ES-I3 (cell line): Measurements from ENCODE around the gene DNAH6.

Experiments used
- H3K36me3 ChIP-seq: 2 replicates; pipeline ENCODE4 v1.6.1; 2013; ENCODE audit warnings: mild to moderate bottlenecking, low read length, control low read depth, moderate library complexity; ENCODE audit not compliant: insufficient read depth
- H3K4me1 ChIP-seq: 2 replicates; pipeline ENCODE4 v1.6.1; 2013; ENCODE audit warnings: mild to moderate bottlenecking, control low read depth, low read length; ENCODE audit not compliant: insufficient read depth
- H3K9ac ChIP-seq: 2 replicates; pipeline ENCODE4 v1.6.1; 2013; ENCODE audit warnings: low read depth, mild to moderate bottlenecking, low read length, moderate library complexity
- H3K9me3 ChIP-seq: 2 replicates; pipeline ENCODE4 v1.6.1; 2013; ENCODE audit warnings: mild to moderate bottlenecking, low read length, moderate library complexity; ENCODE audit not compliant: control insufficient read depth, insufficient read depth

Gene DNAH6

DNA sequence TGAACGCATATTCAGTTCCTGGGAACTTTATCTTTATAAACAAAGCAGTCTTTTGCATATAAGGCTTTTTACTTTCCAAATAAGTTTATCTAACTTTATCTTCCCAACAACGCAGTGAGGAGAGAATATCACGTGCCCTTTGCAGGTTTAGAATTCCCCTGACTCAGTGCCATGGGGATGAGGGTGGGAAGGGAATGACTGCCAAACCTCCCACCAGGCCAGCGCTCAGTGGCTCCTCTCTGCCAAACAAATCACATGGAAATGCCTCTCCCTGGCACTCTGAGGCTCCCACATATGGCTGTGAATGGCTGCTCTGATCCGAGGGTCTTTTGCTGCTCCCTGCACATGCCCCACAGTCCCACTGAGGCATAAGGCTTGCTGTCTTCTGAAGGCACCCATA lies 158.3 kb downstream of the DNAH6 start:
- H3K36me3 ChIP-seq, result no peaks in the 10 kb centered on the region
- H3K4me1 ChIP-seq, result no peaks in the 10 kb centered on the region
- no peaks in the 10 kb centered on the region for H3K9me3 ChIP-seq
- no peak overlapping the region for H3K9ac ChIP-seq

DNA sequence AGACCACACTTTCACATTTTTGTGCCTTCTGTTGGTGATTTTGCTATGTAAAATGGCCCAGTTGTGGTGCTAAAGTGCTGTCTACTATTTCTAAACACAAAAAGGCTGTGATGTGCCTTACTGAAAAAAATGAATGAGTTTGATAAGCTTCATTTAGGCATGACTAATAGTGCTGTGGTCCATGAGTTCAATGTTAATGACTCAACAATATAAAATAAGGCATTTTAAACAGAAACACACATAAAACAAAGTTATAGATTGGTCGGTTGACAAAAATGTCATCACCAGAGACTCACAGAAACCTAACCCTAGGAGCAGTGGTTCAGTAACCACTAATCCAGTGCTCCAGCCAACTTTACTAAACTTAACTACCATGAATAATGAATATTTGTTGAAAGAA lies 160.0 kb downstream of the DNAH6 start:
- H3K36me3 ChIP-seq, result no peaks in the 10 kb centered on the region
- H3K4me1 ChIP-seq, result no peaks in the 10 kb centered on the region
- no peaks in the 10 kb centered on the region for H3K9me3 ChIP-seq
- H3K9ac ChIP-seq, result no peak overlapping the region

DNA sequence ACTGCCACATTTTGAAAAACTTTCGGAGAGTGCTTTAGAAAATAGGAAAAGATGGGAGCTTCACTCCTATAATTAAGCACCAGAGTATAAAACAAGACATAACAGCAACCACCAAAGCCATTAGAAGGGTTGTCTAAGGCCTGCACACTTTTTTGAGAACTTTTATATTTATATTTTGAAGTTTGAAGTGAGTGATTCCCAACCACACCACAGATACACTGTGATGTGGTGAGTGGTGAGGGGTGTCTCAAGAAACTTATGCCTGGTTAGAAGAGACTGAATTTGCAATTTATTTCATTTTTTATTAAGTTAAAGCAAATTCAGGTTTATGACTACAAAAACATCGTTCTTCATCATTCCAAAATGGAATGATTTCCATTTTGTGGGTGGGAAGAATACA lies 161.9 kb downstream of the DNAH6 start:
- H3K4me1 ChIP-seq, result no peaks in the 10 kb centered on the region
- H3K36me3 ChIP-seq, result no peaks in the 10 kb centered on the region
- H3K9ac ChIP-seq, result no peak overlapping the region
- H3K9me3 ChIP-seq, result no peaks in the 10 kb centered on the region

DNA sequence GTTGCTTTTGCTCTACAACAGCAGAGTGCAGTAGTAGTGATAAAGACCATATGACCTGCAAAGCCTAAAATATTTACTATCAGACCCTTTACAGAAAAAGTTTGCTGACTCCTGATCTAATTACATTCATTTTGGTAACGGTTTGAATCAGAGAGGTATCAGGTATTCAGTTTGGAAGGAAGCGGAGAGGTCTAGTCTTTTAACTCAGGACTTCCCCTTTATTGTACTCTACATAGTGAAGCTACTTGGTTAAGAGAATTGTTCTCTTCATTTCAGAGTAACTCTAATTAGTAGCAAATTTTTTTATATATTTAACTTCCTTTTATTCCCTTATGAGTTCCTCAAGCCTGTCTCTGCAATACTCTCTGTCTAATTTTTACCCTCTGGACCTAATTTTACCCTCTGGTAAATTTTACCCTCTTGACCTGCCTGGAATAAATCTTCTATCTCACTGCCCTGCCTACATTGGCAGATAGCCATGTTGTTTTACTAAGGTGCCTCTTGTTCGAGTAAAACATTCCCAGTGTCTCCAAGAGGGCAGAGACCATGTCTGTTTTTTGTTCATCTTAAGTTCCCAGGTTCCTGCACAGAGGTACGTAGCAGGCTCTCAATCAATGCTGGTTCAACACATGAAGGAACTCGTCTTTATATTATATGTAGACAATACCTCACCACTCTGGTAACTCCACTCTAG lies 170.6 kb downstream of the DNAH6 start:
- Histone ChIP-seq H3K9me3 (no peaks in the 10 kb centered on the region), H3K36me3 (no peaks in the 10 kb centered on the region), H3K9ac (no peak overlapping the region), H3K4me1 (no peaks in the 10 kb centered on the region)

DNA sequence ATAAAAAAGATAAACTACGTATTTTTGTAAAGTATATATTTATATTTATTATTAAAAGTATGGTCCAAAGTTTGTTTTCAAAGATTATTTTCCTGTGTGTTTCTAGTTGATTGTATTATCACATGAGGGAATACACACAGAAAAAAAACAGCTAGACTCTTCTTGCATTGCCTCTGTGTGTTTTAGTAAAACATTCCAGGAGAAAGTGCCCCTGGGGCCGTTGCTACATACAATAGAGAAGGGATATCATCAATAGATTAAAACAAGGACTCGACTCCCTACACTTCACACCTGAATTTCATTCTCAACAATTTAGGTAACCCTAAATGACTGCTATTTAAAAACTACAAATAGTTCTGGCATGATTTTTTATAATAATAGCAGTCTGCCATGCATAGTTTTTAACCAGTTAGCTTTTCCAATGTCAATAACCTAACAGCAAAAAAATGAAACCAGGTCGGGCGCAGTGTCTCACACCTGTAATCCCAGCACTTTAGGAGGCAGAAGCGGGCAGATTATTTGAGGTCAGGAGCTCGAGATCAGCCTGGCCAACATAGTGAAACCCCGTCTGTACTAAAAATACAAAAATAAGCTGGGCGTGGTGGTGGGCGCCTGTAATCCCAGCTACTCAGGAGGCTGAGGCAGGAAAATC lies 171.3 kb downstream of the DNAH6 start:
- no peaks in the 10 kb centered on the region for H3K4me1 ChIP-seq

DNA sequence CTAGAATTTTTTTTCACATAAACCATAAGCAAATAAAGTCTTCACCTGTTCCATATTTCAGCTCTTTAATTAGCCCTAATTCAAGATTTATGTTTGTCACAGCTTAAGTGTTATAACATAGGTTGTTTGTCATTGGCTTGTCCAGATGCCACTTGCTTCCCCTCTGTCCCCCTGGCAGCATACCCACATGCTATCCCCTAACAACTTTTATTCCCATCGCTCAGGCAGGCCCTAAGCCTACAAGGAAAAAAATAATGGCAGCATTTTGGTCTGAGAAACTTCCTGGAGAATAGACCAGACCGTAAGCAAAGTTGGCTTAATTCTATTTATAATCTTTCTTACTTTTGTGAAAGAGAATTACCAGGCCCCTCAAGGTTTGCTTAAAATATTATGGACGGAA lies 173.9 kb downstream of the DNAH6 start:
- Histone ChIP-seq H3K36me3 (no peaks in the 10 kb centered on the region), H3K4me1 (no peaks in the 10 kb centered on the region), H3K9me3 (no peaks in the 10 kb centered on the region), H3K9ac (no peak overlapping the region)

More for the DNA sequence above, 171.3 kb downstream of the DNAH6 start:
- H3K9me3 ChIP-seq, result no peaks in the 10 kb centered on the region
- no peak overlapping the region for H3K9ac ChIP-seq
- no peaks in the 10 kb centered on the region for H3K36me3 ChIP-seq

DNA sequence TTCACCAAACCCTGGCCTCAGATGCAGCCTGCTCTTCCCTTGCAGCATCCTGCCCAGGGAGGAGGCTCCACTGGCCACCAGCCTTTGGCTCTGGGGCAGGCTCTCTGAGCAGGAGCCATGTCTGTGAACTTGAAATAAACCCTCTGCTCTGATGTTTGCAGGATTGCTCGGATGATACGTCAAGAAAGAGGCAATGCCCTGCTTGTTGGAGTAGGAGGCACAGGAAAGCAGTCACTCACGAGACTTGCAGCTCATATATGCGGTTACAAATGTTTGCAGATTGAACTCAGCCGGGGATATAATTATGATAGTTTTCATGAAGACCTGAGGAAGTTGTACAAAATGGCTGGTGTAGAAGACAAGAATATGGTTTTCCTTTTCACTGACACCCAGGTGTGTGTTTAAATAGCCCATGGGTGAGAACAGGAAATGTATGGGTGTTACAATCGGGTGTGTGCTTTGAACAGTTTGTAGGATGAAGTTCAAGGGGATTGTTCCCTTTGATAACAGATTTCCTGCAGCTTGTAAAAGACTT lies 177.9 kb downstream of the DNAH6 start:
- Histone ChIP-seq H3K4me1 (no peaks in the 10 kb centered on the region), H3K36me3 (no peaks in the 10 kb centered on the region), H3K9ac (no peak overlapping the region), H3K9me3 (no peaks in the 10 kb centered on the region)

DNA sequence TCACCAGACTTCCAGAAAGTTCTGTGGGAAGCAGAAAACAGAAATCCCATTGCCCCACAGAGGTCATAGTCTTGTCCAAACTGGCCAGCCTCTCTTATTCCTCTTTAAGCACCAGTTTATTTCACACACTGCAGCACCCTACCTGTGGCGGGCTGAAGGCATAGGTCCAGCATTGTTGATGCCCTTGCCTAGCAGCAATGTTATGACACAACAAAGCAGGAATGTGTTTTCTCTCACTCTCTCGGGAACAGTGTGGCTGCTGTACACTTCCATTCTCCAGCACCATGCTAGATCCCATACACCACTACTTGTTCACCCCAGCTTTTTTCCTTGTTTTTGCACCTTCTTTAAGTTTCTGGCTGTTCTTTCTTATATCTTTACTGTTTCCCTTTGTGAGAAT lies 181.6 kb downstream of the DNAH6 start:
- H3K9ac ChIP-seq, result no peak overlapping the region
- no peaks in the 10 kb centered on the region for H3K9me3 ChIP-seq
- H3K36me3 ChIP-seq, result no peaks in the 10 kb centered on the region
- no peaks in the 10 kb centered on the region for H3K4me1 ChIP-seq

DNA sequence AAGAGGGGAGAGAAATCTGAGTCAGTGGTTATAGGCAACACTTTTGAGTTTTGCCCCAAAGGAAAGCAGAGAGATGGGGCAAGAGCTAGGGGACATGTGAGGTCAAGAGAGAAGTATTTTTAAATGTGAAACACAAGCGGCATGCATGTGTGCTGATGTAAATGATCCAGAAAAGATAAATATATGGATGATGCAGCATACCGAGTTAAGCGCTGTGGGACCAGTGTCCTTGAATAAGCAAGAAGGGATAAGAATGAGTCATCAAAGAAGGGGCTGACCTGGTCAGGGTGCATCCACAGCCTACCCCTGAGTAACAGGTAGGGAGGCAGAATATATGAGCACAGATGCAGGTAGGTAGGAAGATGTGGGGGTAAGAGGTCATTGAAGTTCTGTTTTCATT lies 183.7 kb downstream of the DNAH6 start:
- H3K36me3 ChIP-seq, result no peaks in the 10 kb centered on the region
- H3K9me3 ChIP-seq, result no peaks in the 10 kb centered on the region

DNA sequence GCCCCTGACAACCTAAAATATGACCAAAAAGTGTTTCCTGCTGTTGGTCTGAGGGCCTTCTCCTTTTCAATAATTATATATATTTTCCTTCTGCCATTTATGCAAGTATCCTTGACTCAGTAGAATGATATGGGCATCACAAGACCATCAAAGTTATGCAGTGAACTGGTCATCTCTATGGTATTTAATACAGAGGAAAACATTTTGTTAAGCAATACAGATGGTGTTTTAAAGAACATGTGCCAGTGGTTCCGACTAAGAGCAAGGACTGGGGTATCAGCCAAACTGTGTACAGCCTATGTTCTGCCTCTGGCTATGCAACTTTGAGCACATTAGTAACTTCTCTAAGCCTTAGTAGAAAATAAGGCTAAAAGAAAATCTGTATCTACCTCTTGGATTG lies 185.6 kb downstream of the DNAH6 start:
- H3K36me3 ChIP-seq, result no peaks in the 10 kb centered on the region
- no peaks in the 10 kb centered on the region for H3K4me1 ChIP-seq
- no peak overlapping the region for H3K9ac ChIP-seq
- H3K9me3 ChIP-seq, result no peaks in the 10 kb centered on the region

More for the DNA sequence above, 183.7 kb downstream of the DNAH6 start:
- no peak overlapping the region for H3K9ac ChIP-seq
- H3K4me1 ChIP-seq, result no peaks in the 10 kb centered on the region

DNA sequence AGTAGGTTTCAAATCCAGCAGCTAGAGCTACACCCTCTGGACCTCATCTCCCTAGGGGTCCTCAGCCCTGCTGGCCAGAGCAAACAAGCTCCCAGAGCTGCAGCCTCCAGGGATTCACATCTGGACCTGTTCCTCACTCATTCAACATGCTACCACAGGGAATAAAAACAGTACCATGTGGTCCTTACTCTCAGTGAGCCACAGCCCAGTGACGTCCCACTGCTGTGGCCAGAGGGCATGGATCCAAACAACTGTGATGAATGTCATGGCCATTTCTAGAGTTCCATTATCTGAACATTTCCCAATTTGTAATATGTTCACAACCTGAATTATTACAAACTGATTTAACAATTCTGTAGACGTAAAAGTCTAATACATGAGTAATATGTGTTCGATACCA lies 186.6 kb downstream of the DNAH6 start:
- Histone ChIP-seq H3K4me1 (no peaks in the 10 kb centered on the region), H3K36me3 (no peaks in the 10 kb centered on the region), H3K9ac (no peak overlapping the region), H3K9me3 (no peaks in the 10 kb centered on the region)

DNA sequence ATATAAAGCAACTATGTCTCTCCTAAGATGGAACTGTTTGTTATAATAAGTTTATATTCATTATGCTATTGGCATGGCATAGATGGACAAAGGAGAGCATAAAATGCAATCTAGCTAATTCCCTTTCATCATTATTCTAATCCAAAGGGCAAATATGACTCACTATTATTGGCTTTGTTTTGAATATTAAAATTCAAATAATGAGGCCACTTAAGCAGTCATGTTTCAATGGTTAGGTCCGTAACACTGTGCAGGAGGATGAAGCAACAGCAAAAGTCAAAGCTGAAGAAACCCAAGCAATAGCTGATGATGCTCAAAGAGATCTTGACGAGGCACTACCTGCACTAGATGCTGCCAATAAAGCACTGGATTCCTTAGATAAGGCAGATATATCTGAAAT lies 187.5 kb downstream of the DNAH6 start:
- Histone ChIP-seq H3K4me1 (no peaks in the 10 kb centered on the region), H3K9ac (no peak overlapping the region), H3K36me3 (no peaks in the 10 kb centered on the region), H3K9me3 (no peaks in the 10 kb centered on the region)

DNA sequence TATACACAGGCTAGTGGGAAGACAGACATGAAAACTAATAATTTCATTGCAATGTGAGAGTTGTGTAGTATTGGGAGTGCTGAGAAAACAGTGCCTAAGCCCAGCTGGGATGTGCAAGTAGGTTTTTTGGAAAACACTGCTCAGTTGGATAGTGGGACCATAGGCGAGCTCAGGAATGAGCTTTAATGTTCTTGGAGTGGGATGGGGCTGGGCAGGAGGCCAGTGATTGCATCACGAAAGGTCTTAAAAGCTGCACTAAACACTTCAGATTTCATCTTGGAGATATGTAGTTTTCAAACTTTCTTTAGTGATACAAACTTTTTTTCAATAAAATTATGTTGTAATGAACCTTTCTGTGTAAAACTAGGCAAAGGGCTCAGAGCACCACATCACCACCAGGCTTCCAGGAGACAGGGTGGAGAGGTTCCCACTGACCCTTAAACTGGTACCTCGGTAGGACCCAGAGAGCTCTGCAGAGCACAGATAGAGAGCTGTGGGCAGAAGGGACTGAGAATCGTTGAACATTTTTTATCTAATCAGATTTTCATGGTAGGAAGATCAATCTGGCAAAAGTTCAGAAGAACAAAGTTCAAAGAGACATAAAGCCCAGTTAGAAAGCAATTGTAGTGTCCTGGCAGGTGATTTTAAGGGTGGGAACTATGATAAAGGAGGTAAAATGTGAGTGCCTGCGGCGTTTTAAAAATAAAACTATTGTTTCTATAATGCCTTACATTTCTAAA lies 188.4 kb downstream of the DNAH6 start:
- Histone ChIP-seq H3K4me1 (no peaks in the 10 kb centered on the region), H3K9me3 (no peaks in the 10 kb centered on the region), H3K36me3 (no peaks in the 10 kb centered on the region), H3K9ac (no peak overlapping the region)

DNA sequence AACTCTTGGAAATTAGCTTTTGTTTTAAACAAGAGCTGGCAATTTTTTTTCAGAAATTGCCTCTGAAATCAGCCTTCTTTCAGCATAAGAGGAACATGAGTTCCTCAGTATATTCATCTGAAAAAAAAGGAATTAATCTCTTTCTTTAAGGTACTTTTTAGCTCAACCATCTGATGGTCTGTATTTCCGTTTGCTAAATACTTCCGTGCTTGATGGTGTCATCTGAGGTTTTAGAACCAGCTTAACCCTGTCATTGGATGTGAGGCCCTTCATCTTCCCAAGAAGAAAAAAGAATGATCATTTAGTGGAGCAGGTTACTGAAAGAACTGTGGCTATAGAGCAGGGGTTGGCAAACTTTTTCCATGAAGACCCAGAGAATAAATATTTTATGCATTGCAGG lies 189.6 kb downstream of the DNAH6 start:
- Histone ChIP-seq H3K9me3 (no peaks in the 10 kb centered on the region), H3K9ac (no peak overlapping the region), H3K36me3 (no peaks in the 10 kb centered on the region), H3K4me1 (no peaks in the 10 kb centered on the region)

DNA sequence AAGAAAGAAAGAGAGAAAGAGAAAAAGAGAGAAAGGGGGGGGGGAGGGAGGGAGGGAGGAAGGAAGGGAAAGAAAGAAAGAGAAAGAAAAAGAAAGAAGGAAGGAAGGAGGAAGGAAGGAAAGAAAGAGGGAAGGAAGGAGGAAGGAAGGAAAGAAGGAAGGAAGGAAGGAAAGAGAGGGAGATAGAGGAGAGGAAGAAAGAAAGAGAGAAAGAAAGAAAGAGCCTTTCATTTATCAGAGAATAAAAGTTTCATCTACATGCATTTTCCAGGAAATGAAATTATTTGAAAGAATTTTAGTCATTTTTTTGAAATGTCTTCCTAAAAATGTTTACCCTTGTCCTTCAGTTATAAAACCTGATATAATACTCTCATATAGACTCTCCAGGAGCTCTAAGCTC lies 192.1 kb downstream of the DNAH6 start:
- Histone ChIP-seq H3K4me1 (no peaks in the 10 kb centered on the region), H3K9ac (no peak overlapping the region), H3K36me3 (no peaks in the 10 kb centered on the region), H3K9me3 (no peaks in the 10 kb centered on the region)
